GM10266 (cell line): Measurements from ENCODE around the gene UBE2D4.
"Not testable (repeated sequence)": the region's sequence is repeated elsewhere in the genome, so short reads cannot be mapped to it uniquely, and the experiment has no call there.

Experiments used
- DNase-seq: peaks from one replicate; pipeline ENCODE4 v3.0.0; 2012; ENCODE audit errors: extremely low spot score
- TF ChIP-seq, protein P1 (sequence below): IDR thresholded peaks from 2 replicates; pipeline ENCODE4 v1.5.1; 2012; ENCODE audit warnings: mild to moderate bottlenecking, low read depth; ENCODE audit not compliant: control insufficient read depth, insufficient read depth; ENCODE audit errors: missing control alignments

Gene UBE2D4

DNA sequence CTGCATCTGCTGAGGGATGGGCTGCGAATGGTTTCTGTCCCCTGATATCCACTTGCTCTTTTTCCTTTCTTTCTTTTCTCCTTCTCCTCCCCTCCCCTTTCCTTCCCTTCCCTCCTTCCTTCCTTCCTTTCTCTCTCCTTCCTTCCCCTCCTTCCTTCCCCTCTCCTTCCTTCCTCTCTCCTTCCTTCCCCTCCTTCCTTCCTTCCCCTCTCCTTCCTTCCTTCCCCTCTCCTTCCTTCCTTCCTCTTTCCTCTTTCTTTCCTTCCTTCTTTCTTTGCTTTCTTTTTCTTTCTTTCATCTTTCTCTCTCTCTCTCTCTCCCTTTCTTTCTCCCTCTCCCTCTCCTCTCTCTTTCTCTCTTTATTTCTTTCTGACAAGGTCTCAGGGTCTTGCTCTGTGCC, 51.3 kb downstream of the UBE2D4 start:
- TF ChIP-seq, protein P1, sequence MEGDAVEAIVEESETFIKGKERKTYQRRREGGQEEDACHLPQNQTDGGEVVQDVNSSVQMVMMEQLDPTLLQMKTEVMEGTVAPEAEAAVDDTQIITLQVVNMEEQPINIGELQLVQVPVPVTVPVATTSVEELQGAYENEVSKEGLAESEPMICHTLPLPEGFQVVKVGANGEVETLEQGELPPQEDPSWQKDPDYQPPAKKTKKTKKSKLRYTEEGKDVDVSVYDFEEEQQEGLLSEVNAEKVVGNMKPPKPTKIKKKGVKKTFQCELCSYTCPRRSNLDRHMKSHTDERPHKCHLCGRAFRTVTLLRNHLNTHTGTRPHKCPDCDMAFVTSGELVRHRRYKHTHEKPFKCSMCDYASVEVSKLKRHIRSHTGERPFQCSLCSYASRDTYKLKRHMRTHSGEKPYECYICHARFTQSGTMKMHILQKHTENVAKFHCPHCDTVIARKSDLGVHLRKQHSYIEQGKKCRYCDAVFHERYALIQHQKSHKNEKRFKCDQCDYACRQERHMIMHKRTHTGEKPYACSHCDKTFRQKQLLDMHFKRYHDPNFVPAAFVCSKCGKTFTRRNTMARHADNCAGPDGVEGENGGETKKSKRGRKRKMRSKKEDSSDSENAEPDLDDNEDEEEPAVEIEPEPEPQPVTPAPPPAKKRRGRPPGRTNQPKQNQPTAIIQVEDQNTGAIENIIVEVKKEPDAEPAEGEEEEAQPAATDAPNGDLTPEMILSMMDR = no peak
- no peak for DNase-seq

DNA sequence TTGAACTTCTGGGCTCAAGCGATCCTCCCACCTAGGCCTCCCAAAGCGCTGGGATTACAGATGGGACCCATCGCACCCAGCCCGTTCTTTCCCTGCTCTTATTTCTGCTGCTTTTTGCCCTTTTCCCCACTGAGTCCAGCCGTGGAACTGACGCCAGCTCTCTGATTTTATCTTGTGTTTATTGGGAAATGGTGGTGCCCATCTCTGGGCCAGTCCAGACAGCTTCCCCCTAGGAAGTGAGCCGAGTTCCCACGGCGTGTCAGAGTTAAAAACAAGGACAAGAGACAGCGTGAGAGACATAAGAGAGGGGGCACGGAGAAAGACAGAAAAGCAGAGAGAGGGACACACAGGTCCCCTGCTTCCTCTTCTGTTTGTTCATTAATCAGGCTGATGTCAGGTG, 51.9 kb downstream of the UBE2D4 start:
- DNase-seq = not testable (repeated sequence)

DNA sequence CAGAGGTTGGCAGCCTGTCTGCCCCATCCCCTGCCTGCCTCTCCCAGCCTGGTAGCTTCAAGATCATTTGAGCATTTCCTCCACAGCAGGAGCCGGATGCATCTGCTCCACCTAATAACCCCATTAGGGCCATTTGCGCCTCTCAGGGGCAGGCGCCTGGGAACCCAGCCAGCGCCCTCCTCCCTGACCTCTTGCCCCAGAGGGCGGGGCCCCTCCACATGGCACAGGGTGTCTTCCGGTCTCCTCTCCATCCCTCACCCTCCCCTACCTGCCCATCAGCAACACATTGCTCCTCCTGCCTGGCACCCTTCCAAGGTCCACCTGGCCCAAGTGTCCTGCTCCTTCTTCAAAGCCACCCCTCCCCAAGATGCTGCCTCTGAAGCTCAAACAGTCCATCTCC, 56.6 kb downstream of the UBE2D4 start:
- not testable (repeated sequence) for DNase-seq

DNA sequence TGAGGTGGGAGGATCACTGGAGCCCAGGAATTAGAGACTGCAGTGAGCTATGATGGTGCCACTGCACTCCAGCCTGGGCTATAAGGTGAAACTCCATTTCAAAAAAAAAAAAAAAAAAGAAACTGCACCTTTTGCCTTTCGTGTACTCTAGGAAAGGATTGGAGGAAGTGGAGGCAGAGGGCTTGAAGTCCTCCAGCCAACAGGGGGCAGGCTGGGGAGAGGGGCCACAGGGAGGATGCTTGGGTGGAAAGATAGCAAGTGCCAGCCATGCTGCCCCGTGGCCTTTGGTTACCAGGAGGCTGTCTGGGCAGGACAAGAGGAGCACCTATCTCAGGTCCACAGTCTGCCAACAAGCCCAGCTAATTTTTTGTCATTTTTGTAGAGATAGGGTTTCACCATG, 57.5 kb downstream of the UBE2D4 start:
- not testable (repeated sequence) for DNase-seq

DNA sequence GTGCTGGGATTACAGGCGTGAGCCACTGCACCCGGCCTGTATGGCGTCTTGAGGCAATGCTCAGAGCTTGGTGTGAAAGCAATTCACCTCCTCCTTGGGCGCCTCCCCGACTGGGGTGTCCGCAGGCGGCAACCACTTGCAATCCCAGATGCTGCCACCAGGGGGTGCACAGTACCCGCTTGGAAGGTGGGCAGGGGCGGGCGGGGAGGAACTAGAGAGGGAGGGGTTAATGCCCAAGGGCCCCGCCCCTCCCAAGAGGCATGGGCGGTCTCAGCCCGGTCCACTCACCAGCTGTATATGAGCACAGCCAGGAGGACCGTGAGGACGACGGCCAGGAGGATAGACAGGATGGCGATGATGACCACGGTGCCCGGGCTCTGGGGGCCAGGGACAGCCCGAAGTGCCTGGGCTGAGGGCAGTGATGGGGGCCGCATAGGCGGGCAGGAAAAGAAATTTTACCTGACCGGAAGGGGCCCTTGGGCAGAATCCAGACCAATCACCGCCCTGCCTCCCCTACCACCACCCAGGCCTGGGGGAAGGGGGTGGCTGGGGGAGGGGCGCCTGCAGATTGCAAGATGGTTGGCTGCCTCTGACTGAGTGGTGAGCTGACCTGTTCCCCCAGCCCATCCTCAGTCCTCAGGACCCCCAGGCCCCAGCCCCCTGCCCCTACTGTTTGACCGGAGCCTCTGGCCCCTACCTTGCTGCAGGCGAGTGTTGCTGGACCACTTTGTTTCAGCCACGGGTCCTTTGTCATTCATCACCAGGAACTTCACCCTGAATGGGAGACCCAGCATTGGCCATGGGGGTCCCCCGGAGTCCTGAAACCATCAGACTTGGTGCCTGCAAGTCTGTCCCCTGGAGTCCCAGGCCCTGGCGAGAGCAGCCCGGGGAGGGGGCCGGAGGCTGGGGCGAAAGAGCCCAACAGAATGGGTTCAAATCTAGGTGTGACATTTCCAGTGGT, 59.9 kb downstream of the UBE2D4 start:
- TF ChIP-seq, protein P1 = peak; percentile 39
- DNase-seq = peak; percentile 7

DNA sequence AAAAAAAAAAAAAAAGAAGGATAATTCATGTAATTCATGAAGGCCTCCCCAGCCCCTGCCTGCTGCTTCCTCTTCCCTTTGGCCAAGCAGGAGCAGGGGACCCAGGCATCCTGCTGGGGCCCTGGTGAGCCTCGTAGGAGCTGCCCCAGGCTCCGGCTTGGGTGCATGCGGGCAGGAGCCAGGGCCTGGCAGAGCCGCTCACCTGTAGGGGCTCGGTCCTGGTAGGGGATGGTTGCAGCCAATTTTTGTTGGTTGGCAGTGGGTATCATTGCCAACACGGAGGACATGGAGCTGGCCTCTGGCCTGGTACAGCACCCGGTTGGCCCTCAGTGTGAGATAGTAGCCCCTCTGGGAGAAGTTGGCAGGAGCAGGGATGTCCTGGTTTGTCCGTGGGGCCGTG, 61.2 kb downstream of the UBE2D4 start:
- DNase-seq = not testable (repeated sequence)

DNA sequence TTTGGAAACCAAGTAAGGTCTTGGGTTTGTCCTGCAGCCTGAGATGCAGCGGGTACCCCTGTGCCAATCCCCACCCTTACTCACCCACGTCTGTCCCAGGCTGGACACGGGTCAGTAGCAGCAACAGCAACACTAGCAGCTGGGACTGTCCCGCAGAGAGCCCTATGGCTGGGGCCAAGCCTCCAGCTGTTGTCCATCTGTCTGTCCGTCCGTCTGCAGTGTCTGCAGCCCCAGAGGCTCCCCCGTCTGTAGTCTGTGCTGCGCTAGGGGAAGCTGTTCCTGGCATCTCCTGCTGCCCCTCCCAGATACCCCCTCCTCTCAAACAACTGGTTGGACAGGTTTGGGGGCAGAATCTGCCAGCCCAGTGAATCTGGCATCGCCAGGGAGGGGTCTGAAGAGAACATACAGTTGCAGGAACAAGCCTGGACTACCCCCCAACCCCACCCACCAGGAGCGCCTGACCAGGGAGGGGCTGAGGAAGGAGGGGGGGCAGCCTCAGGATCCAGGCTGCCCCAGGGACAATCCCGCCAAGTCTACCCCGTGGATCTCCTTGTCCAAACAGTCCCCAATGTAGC, 63.9 kb downstream of the UBE2D4 start:
- not testable (repeated sequence) for DNase-seq

DNA sequence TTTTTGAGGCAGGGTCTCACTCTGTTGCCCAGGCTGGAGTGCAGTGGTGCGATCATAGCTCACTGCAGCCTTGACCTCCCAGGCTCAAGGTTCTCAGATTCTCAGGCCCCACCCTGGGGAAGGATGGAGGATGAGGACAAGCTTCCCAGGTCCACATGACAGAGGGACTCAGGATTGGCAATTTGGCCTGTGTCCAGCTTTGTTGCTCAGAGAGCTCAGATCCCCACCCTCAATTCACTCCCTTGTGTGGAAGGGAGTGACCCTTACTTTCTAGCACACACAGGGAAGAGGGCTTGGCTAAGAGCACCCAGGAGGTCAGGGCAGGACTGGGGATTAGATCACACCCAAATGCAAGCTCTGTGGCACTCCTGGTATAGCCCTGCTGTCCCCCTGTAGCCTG, 64.6 kb downstream of the UBE2D4 start:
- DNase-seq = not testable (repeated sequence)

DNA sequence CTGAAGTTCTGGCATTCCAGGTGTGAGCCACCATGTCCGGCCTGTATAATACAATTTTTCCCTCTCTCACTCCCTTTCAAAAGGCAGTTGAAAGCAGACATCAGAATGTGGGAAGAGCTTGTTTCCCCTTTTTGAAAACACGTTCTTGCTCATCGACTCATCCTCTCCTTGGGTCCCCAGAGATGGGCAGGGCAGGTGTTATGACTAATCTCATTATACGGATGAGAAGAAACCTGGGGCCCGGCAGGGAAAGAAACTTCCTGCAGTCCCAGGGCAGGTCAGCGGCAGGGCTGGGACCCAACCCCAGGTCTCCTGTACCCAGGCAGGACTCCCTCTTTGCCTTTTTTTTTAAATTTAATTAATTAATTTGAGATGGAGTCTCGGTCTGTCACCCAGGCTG, 66.7 kb downstream of the UBE2D4 start:
- not testable (repeated sequence) for DNase-seq

DNA sequence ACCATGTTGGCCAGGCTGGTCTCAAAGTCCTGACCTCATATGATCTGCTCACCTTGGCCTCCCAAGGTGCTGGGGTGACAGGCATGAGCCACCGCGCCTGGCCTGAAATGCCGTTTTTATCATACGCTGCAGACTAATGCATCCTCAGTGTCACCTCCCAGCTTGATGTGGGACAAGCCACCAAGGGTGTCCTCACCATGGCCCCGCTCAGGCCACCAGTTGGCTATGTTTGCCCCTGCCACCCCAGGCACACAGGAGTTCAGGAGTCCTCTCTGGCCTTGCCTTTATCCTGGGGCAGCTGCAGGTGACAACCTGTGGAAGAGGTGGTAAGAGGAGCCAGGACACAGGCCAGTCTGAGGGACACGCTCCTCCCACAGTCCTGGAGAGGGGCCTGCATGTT, 68.4 kb downstream of the UBE2D4 start:
- not testable (repeated sequence) for DNase-seq

DNA sequence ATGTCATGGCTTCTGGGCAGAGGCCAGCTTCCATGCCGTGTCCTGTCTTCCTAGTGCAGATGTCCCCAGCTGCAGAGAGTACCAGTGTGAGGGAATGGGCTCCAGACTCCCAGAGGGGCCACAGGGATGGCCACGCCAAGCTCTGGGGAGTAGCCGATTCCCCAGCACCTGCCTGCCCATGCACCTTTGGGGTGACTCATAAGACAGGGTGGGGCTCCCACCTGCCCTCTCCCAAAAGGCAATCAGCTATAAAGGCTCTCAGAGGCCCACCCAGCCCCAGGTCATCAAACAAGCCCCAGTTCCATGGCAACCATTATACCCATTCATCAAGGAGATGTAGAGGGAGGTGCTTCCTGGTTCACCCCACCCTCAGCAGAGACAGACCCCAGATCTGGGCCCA, 71.3 kb downstream of the UBE2D4 start, which contains the start of gene SPDYE1:
Gene SPDYE1 (plus strand): TSS at position 366 of the 400 bp plus-strand sequence. CDS start 2,053 bp downstream, outside the sequence.
- DNase-seq = not testable (repeated sequence)
